GM19372 (cell line): Measurements from ENCODE around the gene GPR52.
"Not testable (repeated sequence)": the region's sequence is repeated elsewhere in the genome, so short reads cannot be mapped to it uniquely, and the experiment has no call there.

Experiments used
- ATAC-seq: cut with Tn5 transposase; IDR thresholded peaks from one replicate; pipeline ENCODE4 v1.9.1; 2021; ENCODE audit warnings: mild to moderate bottlenecking, low read depth, moderate library complexity; ENCODE audit not compliant: unreplicated experiment

Gene GPR52, protein sequence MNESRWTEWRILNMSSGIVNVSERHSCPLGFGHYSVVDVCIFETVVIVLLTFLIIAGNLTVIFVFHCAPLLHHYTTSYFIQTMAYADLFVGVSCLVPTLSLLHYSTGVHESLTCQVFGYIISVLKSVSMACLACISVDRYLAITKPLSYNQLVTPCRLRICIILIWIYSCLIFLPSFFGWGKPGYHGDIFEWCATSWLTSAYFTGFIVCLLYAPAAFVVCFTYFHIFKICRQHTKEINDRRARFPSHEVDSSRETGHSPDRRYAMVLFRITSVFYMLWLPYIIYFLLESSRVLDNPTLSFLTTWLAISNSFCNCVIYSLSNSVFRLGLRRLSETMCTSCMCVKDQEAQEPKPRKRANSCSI

DNA sequence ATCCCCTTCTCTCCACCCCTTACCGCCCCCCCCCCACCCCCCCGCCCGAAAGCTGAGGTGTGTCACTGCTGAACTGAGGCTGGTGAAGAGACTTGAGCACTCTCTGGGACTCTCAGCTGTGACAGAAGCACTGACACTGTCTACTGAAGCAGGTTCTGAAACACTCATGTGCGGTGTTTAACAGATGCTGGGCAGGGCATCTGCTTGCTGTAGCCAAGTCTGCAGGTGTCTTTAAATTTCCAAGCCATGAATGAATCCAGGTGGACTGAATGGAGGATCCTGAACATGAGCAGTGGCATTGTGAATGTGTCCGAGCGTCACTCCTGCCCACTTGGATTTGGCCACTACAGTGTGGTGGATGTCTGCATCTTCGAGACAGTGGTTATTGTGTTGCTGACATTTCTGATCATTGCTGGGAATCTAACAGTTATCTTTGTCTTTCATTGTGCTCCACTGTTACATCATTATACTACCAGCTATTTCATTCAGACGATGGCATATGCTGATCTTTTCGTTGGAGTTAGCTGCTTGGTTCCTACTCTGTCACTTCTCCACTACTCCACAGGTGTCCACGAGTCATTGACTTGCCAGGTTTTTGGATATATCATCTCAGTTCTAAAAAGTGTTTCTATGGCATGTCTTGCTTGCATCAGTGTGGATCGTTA is at the start of gene GPR52:
GPR52 (plus strand) TSS at position 99 of the 665 bp plus-strand sequence; CDS start at position 247, 148 bp downstream.
- no peak for ATAC-seq

DNA sequence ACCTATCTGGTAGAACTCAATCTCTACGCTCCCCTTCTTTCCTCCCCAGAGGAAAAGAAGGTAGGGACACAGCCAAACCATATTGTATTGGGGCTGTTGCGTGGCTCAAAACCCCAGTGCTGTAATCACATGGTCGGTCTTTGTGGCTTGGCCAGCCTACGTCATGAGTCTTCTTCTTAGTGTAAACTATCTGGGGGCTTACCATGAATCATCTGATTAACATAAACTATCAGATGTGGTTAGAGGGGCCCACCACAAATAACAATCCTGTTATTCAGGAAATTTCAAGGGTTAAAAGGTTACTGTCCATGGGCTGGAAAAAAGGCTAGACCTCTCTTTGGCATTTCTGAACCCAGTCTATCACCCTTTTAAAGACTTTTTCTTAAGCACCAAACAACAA is 49.5 kb upstream of the GPR52 start:
- no peak for ATAC-seq

DNA sequence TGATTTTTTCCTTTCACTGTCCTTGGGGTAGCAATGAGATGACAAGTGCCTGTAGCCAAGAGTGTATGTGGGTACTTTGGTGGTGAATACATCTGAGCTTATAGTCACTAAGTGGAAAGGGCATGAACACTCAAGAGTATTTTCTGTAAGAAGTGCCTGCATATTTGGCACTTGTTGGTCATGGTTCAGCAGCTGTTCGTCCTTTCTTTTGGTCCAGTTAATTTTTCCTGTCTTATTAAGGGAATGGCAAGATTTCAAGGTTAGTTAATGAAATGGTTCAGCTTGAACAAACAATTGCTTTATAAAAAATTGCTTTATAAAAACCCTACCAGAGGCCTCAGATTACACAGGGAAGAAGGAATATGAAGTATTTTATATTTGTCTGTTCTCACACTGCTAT is 48.6 kb upstream of the GPR52 start:
- no peak for ATAC-seq

DNA sequence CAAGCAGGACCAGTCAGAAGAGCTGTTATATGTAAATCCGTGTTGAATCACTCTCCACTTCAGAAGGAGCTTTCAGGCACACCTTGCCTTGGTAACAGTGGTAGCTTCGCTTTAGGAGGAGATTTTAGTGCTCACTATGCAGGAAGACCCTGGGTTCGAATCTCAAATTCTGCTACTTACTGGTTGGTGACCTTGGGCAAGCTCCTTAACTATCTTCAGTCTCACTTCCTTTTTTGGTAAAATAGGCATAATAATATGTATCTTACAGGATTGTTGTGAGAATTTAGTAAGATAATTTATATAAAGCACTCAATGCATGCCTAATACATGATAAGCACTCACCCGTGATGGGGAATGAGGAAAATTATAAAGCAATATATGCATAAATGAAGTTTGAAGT is 46.7 kb upstream of the GPR52 start:
- ATAC-seq, result no peak

DNA sequence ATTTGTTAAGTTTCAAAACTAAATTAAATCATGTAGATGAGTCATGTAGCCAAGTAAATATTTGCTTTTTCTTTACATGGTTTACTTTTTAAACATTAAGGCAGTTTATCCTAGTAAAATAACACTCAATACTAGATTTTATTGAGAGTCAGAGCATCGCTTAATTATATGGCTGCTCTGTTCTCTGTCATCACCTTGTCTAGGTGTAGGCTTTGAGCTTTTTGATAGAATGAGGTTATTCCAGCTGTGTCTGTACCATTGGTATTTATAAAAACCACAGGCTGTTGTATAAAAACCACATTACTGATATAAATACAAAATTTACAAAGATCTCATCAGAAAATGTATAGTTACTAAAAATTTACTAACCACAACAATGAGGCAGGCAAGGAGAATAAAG is 42.5 kb upstream of the GPR52 start:
- no peak for ATAC-seq

DNA sequence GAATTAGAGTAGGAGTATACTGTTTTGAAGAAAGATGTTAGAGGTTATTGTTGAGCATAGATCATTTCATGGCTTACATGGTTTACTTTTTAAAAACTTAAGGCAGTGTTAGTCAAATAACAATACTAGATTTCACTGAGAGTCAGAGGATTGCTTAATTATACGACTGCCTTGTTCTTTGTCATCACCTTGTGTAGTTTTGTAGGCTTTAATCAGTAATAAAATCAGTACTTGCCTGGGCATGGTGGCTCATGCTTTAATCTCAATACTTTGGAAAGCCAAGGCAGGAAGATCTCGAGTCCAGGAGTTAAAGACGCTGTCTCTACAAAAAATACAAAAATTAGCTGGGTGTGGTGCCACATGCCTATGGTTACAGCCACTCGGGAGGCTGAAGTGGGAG is 41.3 kb upstream of the GPR52 start:
- no peak for ATAC-seq

DNA sequence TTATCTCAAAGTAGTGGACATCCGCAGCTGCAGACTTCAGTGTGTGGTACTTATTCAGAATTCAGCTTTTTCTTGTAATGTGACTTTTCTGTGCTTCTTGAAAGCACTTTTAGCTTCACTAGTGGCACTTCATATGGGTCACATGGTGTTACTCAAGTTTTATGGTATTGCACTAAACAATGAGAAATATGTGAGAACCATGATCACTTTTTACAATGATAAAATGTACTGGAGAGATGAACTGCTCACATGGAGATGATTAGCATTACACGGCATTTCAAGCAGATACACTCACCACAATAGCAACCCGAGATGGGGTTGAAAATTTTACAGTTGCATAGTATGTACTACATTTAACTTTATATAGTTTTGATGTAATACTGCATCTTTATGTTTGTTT is 40.1 kb upstream of the GPR52 start:
- no peak for ATAC-seq

DNA sequence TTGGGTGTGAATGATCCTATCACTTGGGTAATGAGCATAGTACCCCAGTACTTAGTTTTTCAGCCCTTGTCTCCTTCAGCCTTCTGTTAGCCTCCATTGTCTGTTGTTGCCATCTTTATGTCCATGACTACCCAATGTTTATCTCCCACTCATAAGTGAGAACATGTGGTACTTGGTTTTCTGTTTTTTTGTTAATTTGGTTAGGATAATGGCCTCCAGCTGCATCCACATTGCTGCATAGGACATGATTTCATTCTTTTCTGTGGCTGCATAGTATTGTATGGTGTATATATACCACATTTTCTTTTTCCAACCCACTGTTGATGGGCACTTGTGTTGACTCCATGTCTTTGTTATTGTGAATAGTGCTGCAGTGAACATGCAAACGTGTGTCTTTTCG is 39.6 kb upstream of the GPR52 start:
- ATAC-seq, result no peak

DNA sequence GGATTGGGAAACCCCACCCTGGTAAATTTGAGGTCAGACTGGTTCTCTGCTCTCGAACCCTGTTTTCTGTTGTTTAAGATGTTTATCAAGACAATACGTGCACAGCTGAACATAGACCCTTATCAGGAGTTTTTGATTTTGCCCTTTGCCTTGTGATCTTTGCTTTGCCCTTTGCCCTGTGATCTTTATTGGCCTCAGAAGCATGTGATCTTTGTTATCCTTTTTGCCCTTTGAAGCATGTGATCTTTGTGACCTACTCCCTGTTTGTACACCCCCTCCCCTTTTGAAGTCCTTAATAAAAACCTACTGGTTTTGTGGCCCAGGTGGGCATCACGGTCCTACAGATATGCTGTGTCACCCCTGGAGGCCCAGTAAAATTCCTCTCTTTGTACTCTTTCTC is 38.0 kb upstream of the GPR52 start:
- ATAC-seq, result not testable (repeated sequence)

DNA sequence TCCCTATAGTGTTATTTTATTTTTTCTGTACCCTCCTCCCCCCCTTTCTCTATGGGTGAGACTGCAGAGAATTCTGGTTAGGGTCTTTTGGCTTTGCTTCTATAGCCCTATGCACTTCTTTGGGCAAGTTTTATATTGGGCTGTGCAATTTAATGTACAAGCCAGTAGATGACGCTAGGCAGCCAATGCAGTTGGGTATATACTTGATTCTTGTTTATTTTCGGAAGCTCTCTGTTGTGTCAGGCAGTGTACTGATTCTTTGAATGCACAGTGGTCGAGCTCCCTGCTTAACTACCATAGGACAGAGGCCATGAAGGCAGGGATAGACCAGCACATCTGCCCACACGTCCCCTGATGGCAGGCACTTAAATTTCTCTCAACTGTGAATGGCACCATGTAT is 34.1 kb upstream of the GPR52 start:
- no peak for ATAC-seq

DNA sequence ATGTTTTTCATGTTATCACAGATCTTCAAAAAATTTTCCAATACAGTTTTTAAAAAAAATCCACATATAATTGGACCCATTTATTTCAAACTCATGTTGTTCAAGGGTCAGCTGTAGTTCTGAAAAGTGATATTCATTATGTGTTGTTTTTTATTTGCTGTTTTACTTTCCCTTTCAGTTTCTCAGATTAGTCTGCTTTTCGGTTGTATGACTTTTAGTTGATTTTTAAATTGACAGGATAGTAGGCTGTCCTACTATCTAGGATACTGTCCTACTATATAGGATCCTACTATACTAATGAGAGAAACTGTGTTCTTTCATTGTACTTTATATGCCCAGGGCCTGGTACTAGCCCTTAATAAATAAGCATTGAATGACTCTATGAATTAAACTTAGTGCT is 33.6 kb upstream of the GPR52 start:
- ATAC-seq, result no peak

DNA sequence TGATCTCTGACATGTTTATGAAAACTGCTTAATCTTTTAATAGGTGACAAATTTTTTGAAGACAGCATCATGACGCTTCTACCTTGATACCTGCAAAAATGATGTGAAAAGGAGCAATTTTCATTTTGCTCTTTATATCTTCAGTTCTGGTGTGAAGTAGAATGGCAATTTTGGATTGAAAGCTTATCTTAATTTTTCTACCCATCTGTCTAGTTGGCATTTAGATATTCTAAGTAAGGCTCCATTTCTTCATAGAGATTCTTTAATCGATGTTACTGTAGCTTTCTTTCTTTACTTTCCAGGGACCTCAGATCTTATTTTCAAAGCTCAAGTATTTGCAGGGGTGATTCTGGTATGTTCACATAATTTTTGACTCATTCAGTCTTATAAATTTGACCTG is 32.3 kb upstream of the GPR52 start:
- ATAC-seq, result no peak

DNA sequence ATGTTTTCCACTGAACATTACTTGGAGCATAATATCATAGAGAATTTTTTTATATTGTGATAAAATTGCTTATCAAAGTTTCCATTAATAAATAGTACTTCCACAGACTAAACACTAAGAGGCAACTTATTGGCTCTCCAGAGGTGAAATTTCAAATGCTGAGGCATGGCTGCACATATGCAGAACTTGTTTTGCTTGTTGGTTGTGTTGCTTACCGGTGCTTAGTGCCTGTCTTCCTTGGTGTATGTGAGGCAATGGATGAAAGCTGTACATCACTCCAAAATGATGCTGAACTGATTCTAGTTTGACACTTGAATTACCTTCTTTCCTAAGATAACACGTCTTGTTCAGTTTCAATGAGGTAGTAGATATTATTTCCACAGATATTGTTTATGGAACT is 29.8 kb upstream of the GPR52 start:
- no peak for ATAC-seq

DNA sequence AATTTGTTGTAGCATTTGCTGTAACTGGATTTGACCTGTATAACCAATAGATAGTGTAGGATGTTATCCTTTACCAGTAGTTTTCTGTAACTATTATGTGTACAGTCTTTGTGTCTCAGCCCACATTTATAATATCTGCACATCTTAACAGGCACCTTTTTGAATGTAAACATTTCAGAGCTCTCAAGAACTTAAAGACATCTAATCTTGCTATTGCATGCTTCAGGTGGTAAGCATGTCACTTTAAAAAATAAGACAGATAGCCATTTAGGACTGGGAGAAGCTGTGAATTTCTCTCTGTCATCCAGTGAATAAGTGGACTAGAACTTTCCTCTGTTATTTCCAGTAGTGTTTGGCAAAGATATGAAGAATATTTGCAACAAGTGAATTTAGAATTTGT is 22.6 kb upstream of the GPR52 start:
- ATAC-seq, result no peak

DNA sequence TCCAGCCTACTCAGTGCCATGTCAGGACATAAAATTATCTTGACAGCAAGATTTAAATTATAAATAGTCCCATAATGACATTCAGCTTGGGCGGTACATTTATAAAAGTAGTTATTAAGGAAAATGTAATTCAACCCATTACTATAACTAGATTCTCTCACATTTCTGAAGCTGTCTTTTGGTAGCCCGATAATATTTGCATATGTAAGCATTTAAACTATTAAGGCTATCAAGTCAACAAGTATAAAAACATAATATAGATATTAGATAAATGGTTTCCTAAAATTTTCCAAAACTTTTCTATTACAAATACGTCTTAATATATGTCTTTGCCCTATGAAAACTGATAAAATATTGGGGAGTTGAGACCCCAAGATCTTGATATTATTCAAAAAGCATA is 21.6 kb upstream of the GPR52 start:
- ATAC-seq, result no peak

DNA sequence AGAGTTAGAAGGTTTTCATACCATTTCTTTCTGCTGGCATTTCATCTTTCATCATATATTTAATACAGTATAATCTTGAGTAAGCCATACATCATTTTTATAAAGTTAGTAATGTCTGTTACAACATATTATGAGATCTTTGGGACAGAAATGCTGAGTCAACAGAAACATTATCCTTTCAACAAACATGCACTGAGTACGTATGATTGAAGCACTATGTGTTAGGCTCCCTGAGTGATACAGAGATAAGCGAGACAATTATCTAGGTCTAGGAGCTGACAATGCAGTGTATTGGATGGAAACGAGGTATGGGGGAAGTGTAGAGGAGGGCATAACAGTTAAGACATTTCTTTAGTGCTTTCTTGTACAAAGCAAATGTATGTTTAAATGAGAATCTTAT is 19.7 kb upstream of the GPR52 start:
- ATAC-seq, result no peak

DNA sequence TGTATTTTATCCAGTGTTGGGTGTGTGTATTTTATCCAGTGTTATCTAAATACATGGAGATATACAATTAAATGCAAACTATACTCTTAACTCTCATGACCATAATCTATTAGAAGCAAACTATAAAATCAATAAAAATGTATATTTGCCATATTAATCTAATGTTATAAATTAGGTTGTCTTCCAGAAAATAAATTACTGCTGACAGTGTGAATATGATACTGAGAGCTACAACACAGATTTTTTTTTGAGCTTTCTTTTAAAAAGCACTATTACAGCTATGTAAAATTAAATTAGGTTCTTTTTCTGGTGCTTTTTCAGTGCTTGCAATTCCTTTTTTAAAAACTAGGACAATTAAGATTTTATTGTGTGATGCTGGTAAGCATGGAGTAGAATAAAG is 19.0 kb upstream of the GPR52 start:
- no peak for ATAC-seq

DNA sequence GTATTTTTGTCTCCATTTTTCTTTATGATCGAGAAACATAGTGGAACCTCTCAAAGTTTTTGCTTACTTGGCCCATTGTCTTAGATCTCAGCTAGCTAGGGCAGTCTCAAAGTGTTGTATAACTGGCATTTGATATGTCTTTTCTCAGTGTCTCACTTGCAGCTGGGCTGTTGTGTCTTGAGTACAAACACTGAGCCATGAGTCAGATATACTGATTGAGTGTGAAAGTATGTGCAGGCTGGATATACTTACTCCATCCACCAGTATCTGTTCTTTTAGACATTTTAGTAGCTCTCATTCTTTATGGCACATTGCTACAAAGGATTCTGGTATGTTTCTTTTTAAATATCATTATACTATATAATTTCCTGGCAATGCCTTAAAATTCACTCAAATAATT is 14.3 kb upstream of the GPR52 start:
- no peak for ATAC-seq

DNA sequence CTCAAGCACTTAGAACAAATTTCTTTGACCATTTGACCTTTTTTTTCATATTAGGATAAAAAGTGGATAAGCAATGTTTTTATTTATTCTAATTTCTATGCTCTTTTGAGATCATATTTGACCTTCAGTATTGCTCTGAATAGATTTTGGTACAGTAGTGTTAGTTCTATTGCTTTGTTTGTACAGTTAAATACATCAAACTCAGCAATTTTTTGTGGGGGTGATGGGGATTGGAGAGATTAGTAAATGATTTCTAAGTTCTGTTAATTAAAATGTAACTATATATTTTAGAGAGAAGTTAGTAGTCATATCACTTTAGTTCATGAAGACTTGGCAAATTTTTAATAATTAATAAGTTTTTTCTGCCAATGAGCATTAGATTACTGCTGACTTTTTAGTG is 2.4 kb upstream of the GPR52 start:
- no peak for ATAC-seq

DNA sequence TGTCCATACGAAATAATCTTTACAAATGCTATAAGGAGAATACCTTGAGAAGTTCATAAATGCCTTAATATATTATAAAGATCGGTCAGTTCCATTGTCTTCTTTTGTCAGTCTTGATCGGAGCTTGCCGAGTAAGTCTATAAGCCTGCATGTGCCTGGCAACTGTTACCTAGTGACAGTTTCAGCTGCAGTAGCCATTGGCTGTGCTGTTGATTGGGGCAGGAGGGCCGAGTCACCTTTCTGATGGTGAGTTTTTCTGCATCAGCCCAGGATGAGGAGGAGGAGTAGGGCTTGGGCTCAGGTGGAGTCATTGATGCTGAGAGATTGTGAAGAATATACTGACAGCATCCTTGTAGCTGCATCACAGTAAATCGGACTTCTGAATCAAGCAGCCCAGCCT is 1.9 kb upstream of the GPR52 start:
- no peak for ATAC-seq

DNA sequence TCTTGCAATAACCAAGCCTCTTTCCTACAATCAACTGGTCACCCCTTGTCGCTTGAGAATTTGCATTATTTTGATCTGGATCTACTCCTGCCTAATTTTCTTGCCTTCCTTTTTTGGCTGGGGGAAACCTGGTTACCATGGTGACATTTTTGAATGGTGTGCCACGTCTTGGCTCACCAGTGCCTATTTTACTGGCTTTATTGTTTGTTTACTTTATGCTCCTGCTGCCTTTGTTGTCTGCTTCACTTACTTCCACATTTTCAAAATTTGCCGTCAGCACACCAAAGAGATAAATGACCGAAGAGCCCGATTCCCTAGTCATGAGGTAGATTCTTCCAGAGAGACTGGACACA is 743 bp downstream of the GPR52 start:
- ATAC-seq, result no peak

DNA sequence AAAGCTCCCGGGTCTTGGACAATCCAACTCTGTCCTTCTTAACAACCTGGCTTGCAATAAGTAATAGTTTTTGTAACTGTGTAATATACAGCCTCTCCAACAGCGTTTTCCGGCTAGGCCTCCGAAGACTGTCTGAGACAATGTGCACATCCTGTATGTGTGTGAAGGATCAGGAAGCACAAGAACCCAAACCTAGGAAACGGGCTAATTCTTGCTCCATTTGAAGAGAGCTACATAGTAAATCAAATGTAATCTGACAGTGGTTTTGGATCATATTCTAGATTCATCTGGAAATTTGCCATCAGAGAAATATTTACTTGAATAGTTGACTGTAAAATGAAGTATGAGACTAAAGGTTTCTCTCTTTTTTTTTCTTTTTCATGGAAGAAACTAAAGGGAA is 1.2 kb downstream of the GPR52 start:
- ATAC-seq, result no peak
